Measurements from ENCODE around the gene IKZF5. TPM values are rescaled to one million over a fixed set of nuclear protein-coding genes. Genes with fewer than 3 reads are reported as not detected.

IKZF5 gene
- total and polyA plus RNA-seq, 2 donors: 4.2 to 27.6 TPM

DNA sequence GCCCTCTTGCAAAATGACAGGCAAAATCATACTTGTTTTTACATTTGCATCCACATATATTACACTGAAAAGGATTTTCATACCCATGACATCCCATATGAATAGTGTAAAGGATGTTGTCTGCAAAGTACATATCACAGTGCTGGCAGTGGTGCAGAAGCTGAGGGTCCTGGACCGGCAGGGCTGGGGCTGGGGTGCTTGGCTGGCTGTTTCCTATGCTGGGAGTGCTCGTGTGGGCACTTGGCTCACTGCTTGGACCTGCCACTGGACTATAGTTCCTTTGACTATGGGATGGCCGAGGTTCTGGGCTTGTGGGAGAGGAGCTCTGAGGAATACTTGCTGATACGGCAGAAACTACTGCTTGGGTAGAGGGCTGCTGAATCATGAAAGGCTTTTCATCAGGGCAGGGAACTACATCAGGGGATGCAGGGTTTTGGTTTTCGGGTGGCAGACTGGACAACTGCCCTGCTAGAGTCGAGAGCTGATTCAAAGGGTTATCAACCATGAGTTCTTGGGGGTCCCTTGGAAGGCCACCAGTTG lies 14.7 kb downstream of the IKZF5 start:
- no peaks in the 10 kb centered on the region for H3K4me1 ChIP-seq (ENCODE audit: control insufficient read depth in 2 of 2, insufficient read depth in 2 of 2, low read length in 2 of 2)
- no peak overlapping the region for H3K4me3 ChIP-seq (ENCODE audit: low read length in 2 of 2)
- no peak overlapping the region for H3K27ac ChIP-seq (ENCODE audit: low read depth in 1 of 2, low read length in 1 of 2)
- no peaks in the 10 kb centered on the region for H3K9me3 ChIP-seq (ENCODE audit: control insufficient read depth in 2 of 2, insufficient read depth in 1 of 2, low read length in 1 of 2)
- H3K27me3 ChIP-seq (ENCODE audit: control insufficient read depth in 2 of 2, insufficient read depth in 1 of 2, low read length in 1 of 2): no peaks in the 10 kb centered on the region
- 98% methylated on average over 6 of the region's 6 CpGs for WGBS
- H3K36me3 ChIP-seq (ENCODE audit: control insufficient read depth in 2 of 2, insufficient read depth in 2 of 2, low read length in 1 of 2): peaks cover 28 to 39% of the 10 kb centered on the region in 2 donors
- DNase-seq (ENCODE audit: low read depth in 6 of 9, low spot score in 9 of 9): no peak

DNA sequence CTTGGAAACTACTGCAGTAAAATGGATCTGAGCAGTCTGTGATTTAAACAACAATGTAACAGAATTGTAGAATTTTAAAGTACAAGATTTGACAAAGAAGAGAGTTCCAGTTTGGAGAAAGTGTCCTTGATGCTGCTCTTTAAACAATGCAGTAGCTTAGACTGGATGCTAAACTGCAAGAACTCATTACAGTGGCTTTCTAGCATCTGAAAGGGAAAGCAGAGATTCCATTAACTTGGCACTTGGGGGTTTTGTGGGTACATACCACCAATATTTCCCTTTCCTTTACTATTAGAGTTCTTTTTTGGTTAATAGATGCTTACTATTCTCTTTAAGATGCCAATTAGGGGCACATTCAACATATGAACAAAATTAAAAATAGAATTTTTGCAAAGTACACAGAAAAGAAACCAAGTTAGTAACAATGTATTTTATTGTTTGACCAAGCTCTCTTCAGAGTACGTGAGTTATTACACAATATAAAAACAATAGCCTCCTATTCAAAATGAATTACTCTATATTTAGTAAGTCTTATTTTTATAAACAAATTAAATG lies 16.5 kb downstream of the IKZF5 start:
- no peak overlapping the region for H3K27ac ChIP-seq (ENCODE audit: low read depth in 1 of 2, low read length in 1 of 2)
- no peak for DNase-seq (ENCODE audit: low read depth in 6 of 9, low spot score in 9 of 9)
- 99% methylated on average over 1 of the region's 1 CpG for WGBS
- H3K9me3 ChIP-seq (ENCODE audit: control insufficient read depth in 2 of 2, insufficient read depth in 1 of 2, low read length in 1 of 2): no peaks in the 10 kb centered on the region
- H3K4me3 ChIP-seq (ENCODE audit: low read length in 2 of 2): no peak overlapping the region
- H3K4me1 ChIP-seq (ENCODE audit: control insufficient read depth in 2 of 2, insufficient read depth in 2 of 2, low read length in 2 of 2): no peaks in the 10 kb centered on the region
- H3K36me3 ChIP-seq (ENCODE audit: control insufficient read depth in 2 of 2, insufficient read depth in 2 of 2, low read length in 1 of 2): peaks cover 23 to 28% of the 10 kb centered on the region in 2 donors
- no peaks in the 10 kb centered on the region for H3K27me3 ChIP-seq (ENCODE audit: control insufficient read depth in 2 of 2, insufficient read depth in 1 of 2, low read length in 1 of 2)

DNA sequence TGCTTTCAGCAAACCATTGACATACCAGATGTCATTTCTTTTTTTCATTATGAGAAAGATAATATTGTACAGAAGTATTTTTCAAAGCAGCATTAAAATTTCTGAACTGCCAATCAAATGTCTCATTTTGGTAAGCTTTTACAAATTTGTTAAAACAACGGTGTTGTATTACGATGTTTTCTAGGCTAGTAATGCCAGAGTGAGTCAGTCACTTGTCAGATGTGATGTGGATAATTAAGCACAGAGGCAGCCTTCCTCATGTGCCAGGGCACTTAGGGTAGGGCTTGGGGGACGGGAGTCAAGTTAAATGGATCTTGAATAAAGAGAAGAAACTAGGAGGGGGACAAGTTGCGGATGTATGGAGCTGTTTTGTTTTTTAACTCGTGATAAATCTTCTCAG lies 18.3 kb downstream of the IKZF5 start:
- 65% methylated on average over 5 of the region's 5 CpGs for WGBS

DNA sequence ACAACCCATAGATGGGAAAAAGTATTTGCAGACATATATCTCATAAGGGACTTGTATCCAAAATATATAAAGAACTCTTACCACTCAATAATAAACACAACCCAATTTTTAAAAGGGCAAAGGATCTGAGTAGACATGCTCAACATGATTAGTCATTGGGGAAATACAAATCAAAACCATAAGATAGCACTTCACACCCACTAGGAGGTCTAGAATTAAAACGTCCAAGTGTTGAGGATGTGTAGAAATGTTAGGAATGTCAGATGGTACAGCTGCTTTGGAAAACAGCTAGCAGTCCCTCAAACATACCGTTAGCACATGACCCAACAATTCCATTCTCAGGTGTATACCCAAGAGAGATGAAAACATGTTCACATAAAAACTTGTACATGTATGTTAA lies 20.1 kb downstream of the IKZF5 start:
- 98% methylated on average over 2 of the region's 2 CpGs for WGBS

More for the DNA sequence above, 18.3 kb downstream of the IKZF5 start:
- H3K9me3 ChIP-seq (ENCODE audit: control insufficient read depth in 2 of 2, insufficient read depth in 1 of 2, low read length in 1 of 2): no peaks in the 10 kb centered on the region
- H3K36me3 ChIP-seq (ENCODE audit: control insufficient read depth in 2 of 2, insufficient read depth in 2 of 2, low read length in 1 of 2): peaks cover 13 to 19% of the 10 kb centered on the region in 2 donors
- H3K4me3 ChIP-seq (ENCODE audit: low read length in 2 of 2): no peak overlapping the region
- H3K4me1 ChIP-seq (ENCODE audit: control insufficient read depth in 2 of 2, insufficient read depth in 2 of 2, low read length in 2 of 2): no peaks in the 10 kb centered on the region
- no peak overlapping the region for H3K27ac ChIP-seq (ENCODE audit: low read depth in 1 of 2, low read length in 1 of 2)
- no peaks in the 10 kb centered on the region for H3K27me3 ChIP-seq (ENCODE audit: control insufficient read depth in 2 of 2, insufficient read depth in 1 of 2, low read length in 1 of 2)
- DNase-seq (ENCODE audit: low read depth in 6 of 9, low spot score in 9 of 9): no peak

DNA sequence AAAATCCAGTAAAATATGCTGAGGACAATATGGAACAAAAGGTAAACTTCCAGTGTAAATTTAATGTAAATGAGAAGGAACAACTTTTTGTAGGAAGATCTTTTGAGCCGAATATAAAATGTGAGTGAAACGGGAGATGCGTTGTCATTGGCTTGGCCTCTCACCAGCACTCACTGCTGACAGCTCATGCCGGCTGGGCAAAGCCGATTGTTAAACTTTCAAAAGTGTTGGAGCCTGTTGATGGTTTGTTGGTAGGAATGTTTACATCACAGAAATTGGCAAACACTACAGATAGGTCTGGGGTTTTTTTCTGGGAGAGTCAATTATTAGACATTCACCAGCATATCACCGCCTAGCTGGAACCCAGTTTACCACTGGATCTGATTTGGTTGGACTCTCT lies 22.3 kb downstream of the IKZF5 start:
- no peak overlapping the region for H3K27ac ChIP-seq (ENCODE audit: low read depth in 1 of 2, low read length in 1 of 2)
- H3K9me3 ChIP-seq (ENCODE audit: control insufficient read depth in 2 of 2, insufficient read depth in 1 of 2, low read length in 1 of 2): no peaks in the 10 kb centered on the region
- no peaks in the 10 kb centered on the region for H3K27me3 ChIP-seq (ENCODE audit: control insufficient read depth in 2 of 2, insufficient read depth in 1 of 2, low read length in 1 of 2)
- no peak overlapping the region for H3K4me3 ChIP-seq (ENCODE audit: low read length in 2 of 2)
- DNase-seq (ENCODE audit: low read depth in 6 of 9, low spot score in 9 of 9): no peak
- WGBS: 98% methylated on average over 6 of the region's 6 CpGs
- H3K36me3 ChIP-seq (ENCODE audit: control insufficient read depth in 2 of 2, insufficient read depth in 2 of 2, low read length in 1 of 2): no peaks in the 10 kb centered on the region
- no peaks in the 10 kb centered on the region for H3K4me1 ChIP-seq (ENCODE audit: control insufficient read depth in 2 of 2, insufficient read depth in 2 of 2, low read length in 2 of 2)

More for the DNA sequence above, 20.1 kb downstream of the IKZF5 start:
- Histone ChIP-seq H3K9me3 (ENCODE audit: control insufficient read depth in 2 of 2, insufficient read depth in 1 of 2, low read length in 1 of 2) (no peaks in the 10 kb centered on the region), H3K36me3 (ENCODE audit: control insufficient read depth in 2 of 2, insufficient read depth in 2 of 2, low read length in 1 of 2) (peaks cover 0 to 4% of the 10 kb centered on the region in 2 donors), H3K4me3 (ENCODE audit: low read length in 2 of 2) (no peak overlapping the region), H3K27me3 (ENCODE audit: control insufficient read depth in 2 of 2, insufficient read depth in 1 of 2, low read length in 1 of 2) (no peaks in the 10 kb centered on the region), H3K4me1 (ENCODE audit: control insufficient read depth in 2 of 2, insufficient read depth in 2 of 2, low read length in 2 of 2) (no peaks in the 10 kb centered on the region), H3K27ac (ENCODE audit: low read depth in 1 of 2, low read length in 1 of 2) (no peak overlapping the region)
- no peak for DNase-seq (ENCODE audit: low read depth in 6 of 9, low spot score in 9 of 9)

DNA sequence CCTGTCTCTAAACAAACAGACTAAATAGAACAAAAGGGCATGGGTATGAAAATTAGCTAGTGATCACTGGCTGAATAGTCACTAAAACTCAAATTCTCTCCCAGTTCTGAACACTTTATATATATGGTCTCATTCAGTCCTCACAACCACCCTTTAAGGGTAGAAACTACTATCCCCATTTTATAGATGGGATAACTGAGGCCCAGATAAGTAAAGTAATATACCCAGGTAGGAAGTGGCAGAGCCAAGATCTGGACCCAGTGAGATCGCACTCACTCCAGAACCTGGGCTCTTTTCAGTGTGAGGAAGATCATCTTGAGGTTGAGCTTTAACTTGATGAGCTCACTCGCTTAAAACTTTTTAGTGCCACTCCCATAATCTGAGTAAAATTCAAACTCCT lies 23.9 kb downstream of the IKZF5 start:
- Histone ChIP-seq H3K4me1 (ENCODE audit: control insufficient read depth in 2 of 2, insufficient read depth in 2 of 2, low read length in 2 of 2) (peaks cover 3 to 9% of the 10 kb centered on the region in 2 donors), H3K27me3 (ENCODE audit: control insufficient read depth in 2 of 2, insufficient read depth in 1 of 2, low read length in 1 of 2) (no peaks in the 10 kb centered on the region), H3K27ac (ENCODE audit: low read depth in 1 of 2, low read length in 1 of 2) (no peak overlapping the region), H3K36me3 (ENCODE audit: control insufficient read depth in 2 of 2, insufficient read depth in 2 of 2, low read length in 1 of 2) (no peaks in the 10 kb centered on the region), H3K4me3 (ENCODE audit: low read length in 2 of 2) (no peak overlapping the region), H3K9me3 (ENCODE audit: control insufficient read depth in 2 of 2, insufficient read depth in 1 of 2, low read length in 1 of 2) (no peaks in the 10 kb centered on the region)
- DNase-seq (ENCODE audit: low read depth in 6 of 9, low spot score in 9 of 9): no peak
- WGBS: 98% methylated on average over 2 of the region's 2 CpGs

DNA sequence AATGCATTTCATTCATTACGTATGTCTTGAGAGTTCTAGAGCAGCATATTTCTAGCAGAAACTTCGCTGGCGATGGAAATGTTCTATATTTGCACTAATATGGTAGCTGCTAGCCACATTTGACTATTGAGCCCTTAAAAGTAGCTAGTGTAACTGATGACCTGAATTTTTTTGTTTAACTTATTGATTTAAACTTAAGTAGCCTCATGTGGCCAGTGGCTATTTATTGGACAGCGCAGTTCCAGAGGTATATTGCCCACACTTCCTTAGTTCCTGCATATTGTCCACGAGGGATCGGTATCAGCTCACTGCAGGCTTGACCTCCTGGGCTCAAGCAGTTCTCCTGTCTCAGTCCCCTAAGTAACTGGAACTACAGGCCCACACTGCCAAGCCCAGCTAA lies 24.7 kb downstream of the IKZF5 start:
- H3K4me1 ChIP-seq (ENCODE audit: control insufficient read depth in 2 of 2, insufficient read depth in 2 of 2, low read length in 2 of 2): peaks cover 3 to 12% of the 10 kb centered on the region in 2 donors
- 97% methylated on average over 6 of the region's 6 CpGs for WGBS
- H3K27ac ChIP-seq (ENCODE audit: low read depth in 1 of 2, low read length in 1 of 2): no peak overlapping the region
- H3K4me3 ChIP-seq (ENCODE audit: low read length in 2 of 2): no peak overlapping the region
- no peaks in the 10 kb centered on the region for H3K9me3 ChIP-seq (ENCODE audit: control insufficient read depth in 2 of 2, insufficient read depth in 1 of 2, low read length in 1 of 2)
- no peaks in the 10 kb centered on the region for H3K27me3 ChIP-seq (ENCODE audit: control insufficient read depth in 2 of 2, insufficient read depth in 1 of 2, low read length in 1 of 2)
- H3K36me3 ChIP-seq (ENCODE audit: control insufficient read depth in 2 of 2, insufficient read depth in 2 of 2, low read length in 1 of 2): no peaks in the 10 kb centered on the region
- no peak for DNase-seq (ENCODE audit: low read depth in 6 of 9, low spot score in 9 of 9)

DNA sequence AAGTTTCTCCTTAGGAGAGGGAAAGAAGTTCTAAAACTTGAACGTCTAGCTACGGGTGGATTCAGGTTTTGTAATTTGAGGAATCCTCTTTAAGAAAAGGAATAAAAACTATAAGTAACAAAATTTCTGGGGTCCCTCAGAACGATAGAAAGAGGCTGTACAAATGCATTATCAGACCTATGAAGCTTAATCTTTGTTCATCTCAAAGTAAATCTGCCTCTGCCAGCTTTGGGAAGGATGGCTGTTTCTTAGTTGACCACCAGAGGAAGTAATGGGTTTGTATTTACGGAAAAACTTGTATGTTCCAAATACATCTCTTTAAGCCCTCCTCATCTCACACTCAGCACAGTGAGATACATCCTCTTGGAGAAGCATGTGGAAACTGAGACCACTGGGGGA lies 27.5 kb downstream of the IKZF5 start:
- 17% methylated on average over 4 of the region's 4 CpGs for WGBS
- DNase-seq (ENCODE audit: low read depth in 6 of 9, low spot score in 9 of 9): peak in 4 of 9 donors; percentile 3 to 28 (median 6)

DNA sequence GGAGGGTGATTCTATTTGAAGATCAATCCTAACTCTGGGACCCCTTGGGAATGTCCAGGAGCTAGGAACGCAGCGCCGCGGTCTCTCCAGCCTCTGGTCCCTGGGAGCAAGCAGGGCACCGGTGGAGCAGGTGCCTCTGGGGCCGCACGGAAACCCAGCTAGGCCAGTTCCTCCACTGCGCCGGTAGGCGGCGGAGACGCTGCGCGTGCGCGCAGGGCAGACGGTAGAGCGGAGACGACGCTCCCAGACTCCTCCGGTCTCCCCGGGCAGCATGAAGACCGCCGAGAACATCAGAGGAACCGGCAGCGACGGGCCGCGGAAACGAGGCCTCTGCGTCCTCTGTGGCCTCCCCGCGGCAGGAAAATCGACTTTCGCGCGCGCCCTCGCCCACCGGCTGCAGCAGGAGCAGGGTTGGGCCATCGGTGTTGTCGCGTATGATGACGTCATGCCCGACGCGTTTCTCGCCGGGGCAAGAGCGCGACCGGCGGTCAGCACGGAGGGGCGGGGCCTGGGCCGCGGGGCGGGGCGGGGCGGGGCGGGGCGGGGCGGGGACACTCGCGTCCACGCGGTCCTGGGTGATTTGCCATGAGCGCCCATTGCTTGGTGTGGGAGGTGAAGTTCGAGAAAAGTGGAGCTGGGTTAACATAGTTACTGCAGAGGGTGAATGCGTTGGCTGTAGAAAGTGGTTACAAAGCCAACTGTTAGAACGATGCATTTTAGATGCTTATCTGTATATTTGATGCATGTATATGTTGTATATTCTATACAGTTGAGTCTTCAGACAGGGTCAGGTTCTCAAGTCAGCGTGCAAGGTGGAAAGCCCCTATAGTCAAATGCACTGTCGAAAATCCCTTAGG lies 28.2 kb downstream of the IKZF5 start, which contains the start of gene PSTK:
PSTK (plus strand) TSS at position 193 of the 857 bp plus-strand sequence; CDS start at position 272, 79 bp downstream.
- Histone ChIP-seq H3K4me3 (ENCODE audit: low read length in 2 of 2) (peak within 1 kb of the TSS; percentile 88 to 94), H3K27ac (ENCODE audit: low read depth in 1 of 2, low read length in 1 of 2) (peak within 1 kb of the TSS; percentile 98 to 100), H3K27me3 (ENCODE audit: control insufficient read depth in 2 of 2, insufficient read depth in 1 of 2, low read length in 1 of 2) (no peaks in the 10 kb centered on the region), H3K36me3 (ENCODE audit: control insufficient read depth in 2 of 2, insufficient read depth in 2 of 2, low read length in 1 of 2) (no peaks in the 10 kb centered on the region), H3K4me1 (ENCODE audit: control insufficient read depth in 2 of 2, insufficient read depth in 2 of 2, low read length in 2 of 2) (peaks cover 3 to 12% of the 10 kb centered on the region in 2 donors), H3K9me3 (ENCODE audit: control insufficient read depth in 2 of 2, insufficient read depth in 1 of 2, low read length in 1 of 2) (no peaks in the 10 kb centered on the region)
- DNase-seq (ENCODE audit: low read depth in 6 of 9, low spot score in 9 of 9): peak; percentile 79 to 94 (median 87)
- WGBS: under 1% methylated on average over 73 of the region's 73 CpGs

More for the DNA sequence above, 27.5 kb downstream of the IKZF5 start:
- H3K9me3 ChIP-seq (ENCODE audit: control insufficient read depth in 2 of 2, insufficient read depth in 1 of 2, low read length in 1 of 2): no peaks in the 10 kb centered on the region
- H3K4me3 ChIP-seq (ENCODE audit: low read length in 2 of 2): peak overlapping the region; percentile 88 to 94
- peak overlapping the region in 1 of 2 donors; percentile 58 for H3K27ac ChIP-seq (ENCODE audit: low read depth in 1 of 2, low read length in 1 of 2)
- H3K36me3 ChIP-seq (ENCODE audit: control insufficient read depth in 2 of 2, insufficient read depth in 2 of 2, low read length in 1 of 2): no peaks in the 10 kb centered on the region
- no peaks in the 10 kb centered on the region for H3K27me3 ChIP-seq (ENCODE audit: control insufficient read depth in 2 of 2, insufficient read depth in 1 of 2, low read length in 1 of 2)
- peaks cover 3 to 12% of the 10 kb centered on the region in 2 donors for H3K4me1 ChIP-seq (ENCODE audit: control insufficient read depth in 2 of 2, insufficient read depth in 2 of 2, low read length in 2 of 2)
